Upper lobe of right lung (tissue), 1 donor: ENCODE measurements around the gene OR6B2. TPM values are rescaled to one million over a fixed set of nuclear protein-coding genes. Genes with fewer than 3 reads are reported as not detected.

Source experiments
- ATAC-seq: fragments of 200-7000 bp; cut with Tn5 transposase; one replicate; pipeline ENCODE4 v1.9.1; 2020; ENCODE audit warnings: mild to moderate bottlenecking, moderate library complexity
- DNase-seq: peaks from one replicate; pipeline ENCODE4 v3.0.0-alpha.2; 2020
- H3K27ac ChIP-seq: fragments of 200-600 bp; one replicate; pipeline ENCODE4 v1.8.0; 2022
- H3K27me3 ChIP-seq: fragments of 200-600 bp; one replicate; pipeline ENCODE4 v1.8.0; 2022; ENCODE audit warnings: mild to moderate bottlenecking
- H3K36me3 ChIP-seq: fragments of 200-600 bp; one replicate; pipeline ENCODE4 v1.8.0; 2022
- H3K4me1 ChIP-seq: fragments of 200-600 bp; one replicate; pipeline ENCODE4 v1.8.0; 2022
- H3K4me3 ChIP-seq: fragments of 200-600 bp; one replicate; pipeline ENCODE4 v1.8.0; 2022; ENCODE audit warnings: mild to moderate bottlenecking
- H3K9me3 ChIP-seq: fragments of 200-600 bp; one replicate; pipeline ENCODE4 v1.8.0; 2022
- CTCF ChIP-seq: fragments of 200-600 bp; IDR thresholded peaks from one replicate; pipeline ENCODE4 v1.8.0; 2022; ENCODE audit warnings: antibody characterized with exemption
- intact Hi-C: fragments of 100-400 bp; cut with DNase I; formaldehyde crosslinking; loops from one replicate; pipeline ENCODE4 v1.11.0; 2022
- total RNA-seq: library from RNA; stranded (reverse); fragmentation: NEBNext Ultra II Directional; extraction: Animal tissue kit (Norgen Biotek cat#: 25700); gene quantifications from one replicate; pipeline ENCODE4 v1.2.1, GENCODE V29; 2021
- donor health status: DM: no; HTN: yes; CAD: no; lungs with severe emphysema.

OR6B2 gene
- total RNA-seq, 1 donor from 2014 or later, result not detected

GRCh38 chr2:240021488-240022104 is 8.6 kb downstream of the OR6B2 start:
- no peaks in the 10 kb centered on the region for H3K9me3 ChIP-seq
- H3K36me3 ChIP-seq, result peaks cover 44% of the 10 kb centered on the region
- peaks cover 15% of the 10 kb centered on the region for H3K4me1 ChIP-seq
- TF ChIP-seq CTCF, result peak; percentile 71
- H3K27ac ChIP-seq, result no peak overlapping the region
- no peaks in the 10 kb centered on the region for H3K27me3 ChIP-seq
- DNase-seq, result peak; percentile 84
- no peak overlapping the region for H3K4me3 ChIP-seq
- ATAC-seq, result peak; percentile 63
- intact Hi-C loops, result no loop called here

GRCh38 chr2:240018071-240018750 is 12.0 kb downstream of the OR6B2 start:
- Histone ChIP-seq H3K9me3 (no peaks in the 10 kb centered on the region), H3K27me3 (no peaks in the 10 kb centered on the region), H3K4me3 (no peak overlapping the region), H3K4me1 (peaks cover 3% of the 10 kb centered on the region), H3K27ac (no peak overlapping the region), H3K36me3 (peaks cover 77% of the 10 kb centered on the region)
- DNase-seq (no peak), ATAC-seq (no peak)
- TF ChIP-seq CTCF, result no peak
- intact Hi-C loops, result no loop called here

GRCh38 chr2:240014327-240014726 is 15.9 kb downstream of the OR6B2 start:
- DNase-seq, result no peak
- H3K27ac ChIP-seq, result no peak overlapping the region
- H3K36me3 ChIP-seq, result peaks cover 99% of the 10 kb centered on the region
- TF ChIP-seq CTCF, result no peak
- no peak overlapping the region for H3K4me3 ChIP-seq
- no peak for ATAC-seq
- H3K4me1 ChIP-seq, result no peaks in the 10 kb centered on the region
- H3K9me3 ChIP-seq, result no peaks in the 10 kb centered on the region
- intact Hi-C loops, result no loop called here
- H3K27me3 ChIP-seq, result no peaks in the 10 kb centered on the region

GRCh38 chr2:240013343-240013742 is 16.9 kb downstream of the OR6B2 start:
- ATAC-seq (no peak), DNase-seq (no peak)
- peak; percentile 9 for TF ChIP-seq CTCF
- Histone ChIP-seq H3K27me3 (no peaks in the 10 kb centered on the region), H3K4me1 (no peaks in the 10 kb centered on the region), H3K4me3 (no peak overlapping the region), H3K36me3 (peaks cover 99% of the 10 kb centered on the region), H3K27ac (no peak overlapping the region), H3K9me3 (no peaks in the 10 kb centered on the region)
- intact Hi-C loops, result no loop called here

- intact Hi-C loops, result no loop called here
- no peak for ATAC-seq
These were observed 27.2 kb downstream of the OR6B2 start for GRCh38 chr2:240002983-240003382.

More at GRCh38 chr2:240002983-240003382, 27.2 kb downstream of the OR6B2 start:
- Histone ChIP-seq H3K4me3 (no peak overlapping the region), H3K9me3 (no peaks in the 10 kb centered on the region), H3K27me3 (no peaks in the 10 kb centered on the region), H3K36me3 (peaks cover 97% of the 10 kb centered on the region), H3K27ac (no peak overlapping the region), H3K4me1 (no peaks in the 10 kb centered on the region)
- TF ChIP-seq CTCF, result no peak
- DNase-seq, result no peak
